Endothelial cell of umbilical vein (primary cell): ENCODE results near the gene PRKCD. TPM values are rescaled to one million over a fixed set of nuclear protein-coding genes. Genes with fewer than 3 reads are reported as not detected.
"Not testable (repeated sequence)": the region's sequence is repeated elsewhere in the genome, so short reads cannot be mapped to it uniquely, and the experiment has no call there.

Source experiments
- BruUV-seq: library from RNA; stranded (reverse); fragments of 400-500 nt; replicated peaks from 2 replicates; lab custom pipeline; 2021; lab: Mats Ljungman, UMichigan
- CTCF ChIA-PET: fragments of 300-600, 350-600 bp; sonication (Branson Sonifier 250); formaldehyde crosslinking; loops from one replicate; lab custom pipeline; 2021; ENCODE audit warnings: antibody characterized with exemption, inconsistent platforms; lab: Charles Lee
- POLR2A ChIA-PET: fragments of 300-600, 350-600 bp; sonication (Branson Sonifier 250); formaldehyde crosslinking; loops from one replicate; lab custom pipeline; 2021; ENCODE audit warnings: antibody characterized with exemption, inconsistent platforms; lab: Charles Lee
- DNase-seq: peaks from one replicate; pipeline ENCODE4 v3.0.0-alpha.2; 2011; ENCODE audit warnings: low read depth, low spot score
- FAIRE-seq: peaks from 2 replicates; lab custom pipeline; 2011; peaks lifted over from hg19 to GRCh38; lab: Jason Lieb, UNC
- H2AFZ ChIP-seq: 2 replicates; pipeline ENCODE4 v1.6.0; 2012; ENCODE audit warnings: low read depth, low read length, control low read depth, inconsistent platforms
- H3K27ac ChIP-seq: 2 replicates; pipeline ENCODE4 v1.5.1; 2011; ENCODE audit warnings: low read depth, mild to moderate bottlenecking, control low read depth, low read length, moderate library complexity; ENCODE audit not compliant: insufficient read depth
- H3K27me3 ChIP-seq, 2 experiments: 2 replicates each; pipeline versions ENCODE4 v1.6.0 to v1.6.1; 2011; ENCODE audit warnings: low read length in 2 of 2, mixed read lengths in 1 of 2; ENCODE audit not compliant: control insufficient read depth in 2 of 2, insufficient read depth in 2 of 2
- H3K36me3 ChIP-seq, 2 experiments: 2 replicates in 1 of 2; 3 replicates in 1 of 2; pipeline ENCODE4 v1.5.1; 2011; ENCODE audit warnings: low read length in 2 of 2, mild to moderate bottlenecking in 1 of 2, moderate library complexity in 1 of 2; ENCODE audit not compliant: control insufficient read depth in 2 of 2, insufficient read depth in 2 of 2; ENCODE audit errors: extremely low read depth in 1 of 2
- H3K4me1 ChIP-seq: 3 replicates; pipeline ENCODE4 v1.5.1; 2011; ENCODE audit warnings: mild to moderate bottlenecking, low read length; ENCODE audit not compliant: control insufficient read depth, insufficient read depth; ENCODE audit errors: extremely low read depth
- H3K4me2 ChIP-seq: 2 replicates; pipeline ENCODE4 v1.6.1; 2011; ENCODE audit warnings: low read length, control low read depth, mixed read lengths; ENCODE audit not compliant: insufficient read depth
- H3K4me3 ChIP-seq, 3 experiments: fragments of 200-600 bp in 1 of 3; sonication (generic), shearing (Covaris generic) in 1 of 3; replicated peaks in 1 of 3; 2 replicates each; pipeline ENCODE4 v1.5.1; 2011 to 2016; ENCODE audit warnings: control low read depth in 3 of 3, low read length in 3 of 3, mild to moderate bottlenecking in 2 of 3, inconsistent platforms in 1 of 3, low read depth in 1 of 3, moderate library complexity in 1 of 3; ENCODE audit not compliant: insufficient read depth in 1 of 3
- H3K79me2 ChIP-seq: 2 replicates; pipeline ENCODE4 v1.6.0; 2012; ENCODE audit warnings: low read length, inconsistent platforms; ENCODE audit not compliant: control insufficient read depth, insufficient read depth
- H3K9ac ChIP-seq: replicated peaks from 2 replicates; pipeline ENCODE3; 2011; ENCODE audit warnings: low read length, control low read depth; ENCODE audit not compliant: insufficient read depth; ENCODE audit errors: extremely low read depth
- H3K9me1 ChIP-seq: replicated peaks from 3 replicates; pipeline ENCODE4 v1.6.0; 2011; ENCODE audit warnings: mild to moderate bottlenecking, low read length; ENCODE audit not compliant: control insufficient read depth, insufficient read depth; ENCODE audit errors: extremely low read depth
- H3K9me3 ChIP-seq: replicated peaks from 2 replicates; pipeline ENCODE4 v1.5.1; 2012; ENCODE audit warnings: low read length, inconsistent platforms; ENCODE audit not compliant: control insufficient read depth, insufficient read depth
- H4K20me1 ChIP-seq: replicated peaks from 2 replicates; pipeline ENCODE3; 2011; ENCODE audit warnings: mild to moderate bottlenecking, low read length; ENCODE audit not compliant: control insufficient read depth, insufficient read depth; ENCODE audit errors: extremely low read depth
- EZH2 ChIP-seq: IDR thresholded peaks from 2 replicates; pipeline ENCODE4 v1.6.1; 2012; ENCODE audit warnings: borderline replicate concordance, low read depth, mild to moderate bottlenecking, moderate library complexity, low read length, inconsistent platforms; ENCODE audit not compliant: severe bottlenecking
- FOS ChIP-seq: IDR thresholded peaks from 2 replicates; pipeline ENCODE4 v1.6.1; 2011; ENCODE audit warnings: mild to moderate bottlenecking, low read length, moderate library complexity, borderline replicate concordance; ENCODE audit not compliant: insufficient read depth
- GATA2 ChIP-seq: IDR thresholded peaks from 2 replicates; pipeline ENCODE4 v1.7.0; 2011; ENCODE audit warnings: low read depth, mild to moderate bottlenecking, moderate library complexity, mixed read lengths, low read length; ENCODE audit not compliant: insufficient read length, insufficient read depth
- JUN ChIP-seq: IDR thresholded peaks from 2 replicates; pipeline ENCODE4 v1.6.1; 2011; ENCODE audit warnings: borderline replicate concordance, low read depth; ENCODE audit not compliant: insufficient read length, insufficient read depth
- MYC ChIP-seq: IDR thresholded peaks from one replicate; pipeline ENCODE4 v1.6.1; 2011; ENCODE audit warnings: mild to moderate bottlenecking, low read depth, low read length
- POLR2A ChIP-seq: IDR thresholded peaks from 2 replicates; pipeline ENCODE4 v1.6.1; 2012; ENCODE audit warnings: low read depth, mild to moderate bottlenecking, control low read depth, low read length
- POLR2AphosphoS5 ChIP-seq: IDR thresholded peaks from 2 replicates; pipeline ENCODE4 v1.6.1; 2012; ENCODE audit warnings: low read depth, mild to moderate bottlenecking, control low read depth, low read length, moderate library complexity; ENCODE audit not compliant: insufficient read depth
- dilution Hi-C: fragments of 300-500 bp; cut with MboI; formaldehyde crosslinking; loops from one replicate; pipeline ENCODE4 v1.15.0; 2019; ENCODE audit warnings: low sequenced_read_pairs; ENCODE audit not compliant: extremely low pct_ligation_motif_present
- intact Hi-C: fragments of 100-400 bp; cut with micrococcal nuclease; formaldehyde crosslinking; loops from one replicate; pipeline ENCODE4 v1.10.0; 2022
- polyA plus RNA-seq, 4 experiments: library from polyadenylated mRNA; depleted of rRNA in 3 of 4; stranded (reverse) in 3 of 4; unstranded in 1 of 4; fragments of >200 nt; gene quantifications; 2 replicates each; pipeline versions ENCODE4 v1.2.1 to v1.2.3, GENCODE V29; 2011 to 2012; ENCODE audit warnings: missing spikeins in 1 of 4
- total RNA-seq: library from RNA; stranded (reverse); gene quantifications from 2 replicates; pipeline ENCODE4 v1.2.3, GENCODE V29; 2021
- TF ChIP-seq, protein P1 (sequence below): IDR thresholded peaks from 2 replicates; pipeline ENCODE4 v1.6.1; 2011; ENCODE audit not compliant: insufficient read depth, insufficient read length
- TF ChIP-seq, protein P2 (sequence below), 2 donors: IDR thresholded peaks; 1 replicate in 1 of 2; 2 replicates in 1 of 2; pipeline ENCODE4 v1.5.1; 2011; ENCODE audit warnings: low read length in 2 of 2, mild to moderate bottlenecking in 2 of 2, moderate library complexity in 2 of 2, control low read depth in 1 of 2, inconsistent platforms in 1 of 2, low read depth in 1 of 2; ENCODE audit not compliant: insufficient read depth in 1 of 2; ENCODE audit errors: extremely low read depth in 1 of 2

The PRKCD gene
- total and polyA plus RNA-seq, 2 donors (not counting 3 experiments of a cell fraction or from before 2014, with no cell fraction given) = 15.5 to 19.0 TPM

DNA sequence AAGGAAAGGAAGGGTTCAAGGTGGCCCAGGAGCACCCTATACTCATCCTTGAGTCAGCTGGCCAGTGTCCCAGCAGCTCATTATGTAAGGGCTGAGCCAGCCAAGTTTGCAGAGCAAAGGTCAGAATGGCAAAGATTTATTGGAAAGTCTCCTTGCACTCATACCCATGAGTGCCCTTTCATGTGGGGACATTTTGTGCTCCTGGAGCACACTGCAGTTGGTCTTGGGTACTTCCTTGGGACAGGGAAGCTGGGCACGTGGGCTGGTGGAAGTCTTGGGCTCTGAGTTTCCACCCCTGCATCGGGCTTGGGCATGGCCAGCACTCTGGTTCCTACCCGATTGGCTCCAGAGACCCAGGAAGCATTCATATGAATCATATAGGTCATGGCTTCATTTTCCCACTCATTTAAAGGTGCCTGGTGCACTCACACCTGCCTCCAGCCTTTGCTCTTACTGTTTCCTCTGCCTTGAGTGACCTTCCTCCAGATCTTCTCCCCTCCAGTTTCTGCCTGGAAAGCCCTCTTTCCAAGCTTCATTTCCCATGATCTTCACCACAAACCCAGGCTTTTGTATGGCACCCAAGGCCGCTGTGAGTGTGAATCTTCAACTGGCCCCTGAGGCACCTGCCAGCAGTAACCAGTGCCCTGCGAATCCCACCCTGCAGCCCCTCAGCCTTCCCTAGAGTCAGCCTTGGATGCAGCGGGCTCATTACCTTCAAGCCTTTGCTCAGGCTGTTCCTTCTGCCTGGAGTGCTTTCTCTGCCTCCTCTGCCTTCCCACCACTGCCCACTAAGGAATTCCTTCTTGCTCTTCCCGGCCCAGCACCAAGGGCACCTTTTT lies 10.5 kb upstream of the PRKCD start:
- no peak for FAIRE-seq
- H3K79me2 ChIP-seq = no peaks in the 10 kb centered on the region
- TF ChIP-seq POLR2AphosphoS5 (no peak), EZH2 (no peak), MYC (no peak), POLR2A (no peak), JUN (no peak), GATA2 (no peak), FOS (no peak)
- TF ChIP-seq, protein P1, sequence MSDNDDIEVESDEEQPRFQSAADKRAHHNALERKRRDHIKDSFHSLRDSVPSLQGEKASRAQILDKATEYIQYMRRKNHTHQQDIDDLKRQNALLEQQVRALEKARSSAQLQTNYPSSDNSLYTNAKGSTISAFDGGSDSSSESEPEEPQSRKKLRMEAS = no peak
- TF ChIP-seq, protein P2, sequence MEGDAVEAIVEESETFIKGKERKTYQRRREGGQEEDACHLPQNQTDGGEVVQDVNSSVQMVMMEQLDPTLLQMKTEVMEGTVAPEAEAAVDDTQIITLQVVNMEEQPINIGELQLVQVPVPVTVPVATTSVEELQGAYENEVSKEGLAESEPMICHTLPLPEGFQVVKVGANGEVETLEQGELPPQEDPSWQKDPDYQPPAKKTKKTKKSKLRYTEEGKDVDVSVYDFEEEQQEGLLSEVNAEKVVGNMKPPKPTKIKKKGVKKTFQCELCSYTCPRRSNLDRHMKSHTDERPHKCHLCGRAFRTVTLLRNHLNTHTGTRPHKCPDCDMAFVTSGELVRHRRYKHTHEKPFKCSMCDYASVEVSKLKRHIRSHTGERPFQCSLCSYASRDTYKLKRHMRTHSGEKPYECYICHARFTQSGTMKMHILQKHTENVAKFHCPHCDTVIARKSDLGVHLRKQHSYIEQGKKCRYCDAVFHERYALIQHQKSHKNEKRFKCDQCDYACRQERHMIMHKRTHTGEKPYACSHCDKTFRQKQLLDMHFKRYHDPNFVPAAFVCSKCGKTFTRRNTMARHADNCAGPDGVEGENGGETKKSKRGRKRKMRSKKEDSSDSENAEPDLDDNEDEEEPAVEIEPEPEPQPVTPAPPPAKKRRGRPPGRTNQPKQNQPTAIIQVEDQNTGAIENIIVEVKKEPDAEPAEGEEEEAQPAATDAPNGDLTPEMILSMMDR (IDR thresholded peaks at IDR 0.05; ENCODE audit: extremely low read depth in 1 of 2, insufficient read depth in 1 of 2, low read depth in 1 of 2, low read length in 2 of 2) = no peak
- no peaks in the 10 kb centered on the region for H3K27me3 ChIP-seq
- CTCF ChIA-PET = no interaction called here
- dilution Hi-C loops (no loop called here), intact Hi-C loops (no loop called here)
- H4K20me1 ChIP-seq = no peaks in the 10 kb centered on the region
- no peaks in the 10 kb centered on the region for H3K36me3 ChIP-seq
- DNase-seq = no peak
- no TSS peak for BruUV-seq
- H3K4me1 ChIP-seq = no peaks in the 10 kb centered on the region
- H2AFZ ChIP-seq = no peak overlapping the region
- H3K9me3 ChIP-seq = no peaks in the 10 kb centered on the region
- H3K9me1 ChIP-seq = no peaks in the 10 kb centered on the region
- no peak overlapping the region for H3K9ac ChIP-seq
- H3K4me2 ChIP-seq = no peak overlapping the region
- H3K27ac ChIP-seq = no peak overlapping the region
- no peak overlapping the region for H3K4me3 ChIP-seq
- POLR2A ChIA-PET = no interaction called here

DNA sequence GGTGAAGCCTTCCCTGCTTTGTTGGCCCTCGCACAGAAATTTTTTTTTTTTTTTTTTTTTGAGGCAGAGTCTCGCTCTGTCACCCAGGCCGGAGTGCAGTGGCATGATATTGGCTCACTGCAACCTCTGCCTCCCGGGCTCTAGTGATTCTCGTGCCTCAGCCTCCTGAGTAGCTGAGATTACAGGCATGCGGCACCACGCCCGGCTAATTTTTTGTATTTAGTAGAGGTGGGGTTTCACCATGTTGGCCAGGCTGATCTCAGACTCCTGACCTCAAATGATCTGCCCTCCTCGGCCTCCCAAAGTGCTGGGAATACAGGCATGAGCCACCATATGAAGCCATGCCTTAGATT lies 9.9 kb upstream of the PRKCD start:
- POLR2A ChIA-PET, BruUV-seq: not testable (repeated sequence)

More for the DNA sequence above, 9.9 kb upstream of the PRKCD start:
- H3K79me2 ChIP-seq, H3K36me3 ChIP-seq, H3K27me3 ChIP-seq, FAIRE-seq, H3K4me2 ChIP-seq, H3K9me1 ChIP-seq, DNase-seq, H4K20me1 ChIP-seq, H3K27ac ChIP-seq, intact Hi-C loops, H2AFZ ChIP-seq, H3K9ac ChIP-seq, dilution Hi-C loops, H3K4me1 ChIP-seq, H3K4me3 ChIP-seq, H3K9me3 ChIP-seq: not testable (repeated sequence)
- CTCF ChIA-PET = interaction anchor here (0.5 to 0.9 kb wide), 2 partner anchors 10 to 17 kb away, joined by 3 to 4 read pairs; partner anchors contain the start of gene PRKCD
